Stimulated activated CD8-positive, alpha-beta memory T cell treated with anti-CD3 and anti-CD28 coated beads, Interleukin-7, amount 100 ng/mL, for 24 hours (primary cell): Measurements from ENCODE around the gene USP17L12.
"Not testable (repeated sequence)": the region's sequence is repeated elsewhere in the genome, so short reads cannot be mapped to it uniquely, and the experiment has no call there.

Experiments
- DNase-seq: peaks from one replicate; pipeline ENCODE4 v3.0.0-alpha.2; 2020; ENCODE audit warnings: low read depth

The USP17L12 gene

GRCh38 chr4:9219852-9220251 is at the start of gene USP17L12:
TSS of gene USP17L12 (plus strand) at chr4:9220152. CDS start at chr4:9220152, 0 bp downstream.
- not testable (repeated sequence) for DNase-seq

- not testable (repeated sequence) for DNase-seq
Measured at GRCh38 chr4:9210357-9210756, 9.6 kb upstream of the USP17L12 start, which contains the start of gene USP17L10. TSS of gene USP17L10 (plus strand) at chr4:9210657. CDS start at chr4:9210657, 0 bp downstream.

- DNase-seq, result not testable (repeated sequence)
Measured at GRCh38 chr4:9214701-9215100, 5.3 kb upstream of the USP17L12 start.

GRCh38 chr4:9215105-9215504 is 4.8 kb upstream of the USP17L12 start, which contains the start of gene USP17L11:
TSS of gene USP17L11 (plus strand) at chr4:9215405. CDS start at chr4:9215405, 0 bp downstream.
- DNase-seq, result not testable (repeated sequence)

- not testable (repeated sequence) for DNase-seq
Measured at GRCh38 chr4:9224596-9224995, 4.6 kb downstream of the USP17L12 start, which contains the start of gene USP17L13. TSS of gene USP17L13 (plus strand) at chr4:9224896. CDS start at chr4:9224896, 0 bp downstream.

GRCh38 chr4:9230249-9230648 is 10.3 kb downstream of the USP17L12 start:
- DNase-seq, result not testable (repeated sequence)

- DNase-seq, result not testable (repeated sequence)
Measured at GRCh38 chr4:9234085-9234484, 14.1 kb downstream of the USP17L12 start, which contains the start of gene USP17L15. TSS of gene USP17L15 (plus strand) at chr4:9234385. CDS start at chr4:9234385, 0 bp downstream.

- DNase-seq, result not testable (repeated sequence)
Measured at GRCh38 chr4:9238461-9238860, 18.5 kb downstream of the USP17L12 start.

- DNase-seq, result not testable (repeated sequence)
Measured at GRCh38 chr4:9243579-9243978, 23.6 kb downstream of the USP17L12 start, which contains the start of gene USP17L17. TSS of gene USP17L17 (plus strand) at chr4:9243879. CDS start at chr4:9243879, 0 bp downstream.

- DNase-seq, result not testable (repeated sequence)
Measured at GRCh38 chr4:9247953-9248680, 28.2 kb downstream of the USP17L12 start, which contains the start of gene USP17L18. TSS of gene USP17L18 (plus strand) at chr4:9248630. CDS start at chr4:9248630, 0 bp downstream.

GRCh38 chr4:9253078-9253477 is 33.1 kb downstream of the USP17L12 start, which contains the start of gene USP17L19:
TSS of gene USP17L19 (plus strand) at chr4:9253378. CDS start at chr4:9253378, 0 bp downstream.
- not testable (repeated sequence) for DNase-seq

GRCh38 chr4:9257824-9258223 is 37.9 kb downstream of the USP17L12 start, which contains the start of gene USP17L20:
TSS of gene USP17L20 (plus strand) at chr4:9258124. CDS start at chr4:9258124, 0 bp downstream.
- not testable (repeated sequence) for DNase-seq

- DNase-seq, result not testable (repeated sequence)
Measured at GRCh38 chr4:9262572-9262971, 42.6 kb downstream of the USP17L12 start, which contains the start of gene USP17L21. TSS of gene USP17L21 (plus strand) at chr4:9262872. CDS start at chr4:9262872, 0 bp downstream.

GRCh38 chr4:9267319-9267718 is 47.4 kb downstream of the USP17L12 start, which contains the start of gene USP17L22:
TSS of gene USP17L22 (plus strand) at chr4:9267619. CDS start at chr4:9267619, 0 bp downstream.
- DNase-seq, result not testable (repeated sequence)
